Nucleus accumbens (tissue), 56 donors: ENCODE measurements around the gene ZNF750.
"Not testable (repeated sequence)": the region's sequence is repeated elsewhere in the genome, so short reads cannot be mapped to it uniquely, and the experiment has no call there.

Source experiments
- DNase-seq, 56 donors: peaks; one replicate each; lab custom pipeline; 2025; lab: John Stamatoyannopoulos, UW

Gene ZNF750

DNA sequence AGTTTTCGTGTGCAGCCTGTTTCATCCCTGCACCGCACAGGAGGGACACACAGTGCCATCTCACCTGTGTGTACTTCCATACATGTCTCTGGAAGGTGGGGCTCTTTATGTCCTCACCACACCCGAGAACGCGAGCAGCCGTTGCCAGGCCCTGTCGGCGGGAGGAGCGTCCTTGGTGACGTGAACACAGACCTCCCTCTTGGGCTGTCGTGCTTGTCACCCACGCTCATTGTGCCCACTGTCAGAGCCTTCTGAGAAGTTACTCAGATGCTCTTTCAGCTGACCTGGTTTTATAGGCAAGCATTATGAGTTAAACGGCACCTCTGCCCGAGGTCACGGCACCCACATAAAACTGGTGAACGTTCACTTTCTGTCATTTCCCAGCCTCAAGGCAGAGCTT, 40.2 kb downstream of the ZNF750 start:
- peak in 1 of 56 donors; percentile 17 for DNase-seq

DNA sequence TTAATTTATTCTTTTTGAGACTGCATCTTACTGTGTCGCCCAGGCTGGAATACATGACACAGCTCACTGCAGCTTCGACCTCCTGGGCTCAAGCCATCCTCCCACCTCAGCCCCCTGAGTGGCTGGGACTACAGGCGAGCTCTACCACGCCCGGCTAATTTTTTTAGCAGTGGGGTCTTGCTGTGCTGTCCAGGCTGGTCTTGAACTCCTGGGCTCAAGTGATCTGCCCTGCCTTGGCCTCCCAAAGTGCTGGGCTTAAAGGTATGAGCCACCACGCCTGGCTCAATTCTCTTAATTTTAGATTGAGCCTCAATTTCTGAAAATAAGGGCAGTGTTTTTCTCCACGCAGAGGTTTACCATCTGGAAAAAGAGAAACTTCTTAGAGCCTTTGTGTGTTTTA, 41.1 kb downstream of the ZNF750 start:
- DNase-seq = no peak

DNA sequence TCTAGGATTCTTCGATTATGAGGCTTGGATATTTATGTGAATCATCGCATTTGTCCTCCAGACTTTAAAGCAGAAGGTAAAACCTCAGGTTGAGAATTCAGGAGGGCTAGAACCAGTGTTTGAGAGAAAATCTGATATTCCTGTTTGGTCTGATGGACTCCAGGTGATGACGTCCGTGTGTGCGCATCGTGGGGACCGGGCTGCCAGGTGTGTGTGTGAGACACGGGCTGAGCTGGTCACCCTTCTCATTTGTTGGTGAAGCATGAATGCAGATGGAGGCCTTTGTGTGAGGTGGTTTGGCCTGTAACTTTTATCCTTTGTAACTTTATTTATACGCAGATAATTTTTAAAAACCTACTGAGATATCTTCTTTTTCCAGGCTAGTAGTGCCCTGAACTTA, 42.8 kb downstream of the ZNF750 start:
- no peak for DNase-seq

DNA sequence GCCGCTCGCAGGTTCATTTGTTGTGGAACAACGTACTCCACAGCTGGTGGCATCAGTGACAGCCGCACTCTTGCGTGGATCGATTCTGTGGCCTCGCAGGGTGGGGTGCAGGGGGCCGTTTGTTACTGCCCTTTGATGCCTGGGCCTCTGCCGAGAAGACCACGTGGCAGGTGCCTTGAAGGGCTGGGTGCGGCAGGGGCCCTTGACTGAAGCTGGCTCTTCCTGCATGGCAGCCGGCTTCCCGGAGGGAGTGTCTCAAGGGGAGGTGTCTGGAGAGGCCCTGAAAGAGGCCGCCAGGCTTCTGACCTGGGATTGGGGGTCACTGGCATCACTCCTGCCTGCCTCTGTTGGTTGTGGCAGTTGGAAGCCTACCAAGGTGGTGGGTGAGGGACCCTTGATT, 44.2 kb downstream of the ZNF750 start:
- DNase-seq = no peak

DNA sequence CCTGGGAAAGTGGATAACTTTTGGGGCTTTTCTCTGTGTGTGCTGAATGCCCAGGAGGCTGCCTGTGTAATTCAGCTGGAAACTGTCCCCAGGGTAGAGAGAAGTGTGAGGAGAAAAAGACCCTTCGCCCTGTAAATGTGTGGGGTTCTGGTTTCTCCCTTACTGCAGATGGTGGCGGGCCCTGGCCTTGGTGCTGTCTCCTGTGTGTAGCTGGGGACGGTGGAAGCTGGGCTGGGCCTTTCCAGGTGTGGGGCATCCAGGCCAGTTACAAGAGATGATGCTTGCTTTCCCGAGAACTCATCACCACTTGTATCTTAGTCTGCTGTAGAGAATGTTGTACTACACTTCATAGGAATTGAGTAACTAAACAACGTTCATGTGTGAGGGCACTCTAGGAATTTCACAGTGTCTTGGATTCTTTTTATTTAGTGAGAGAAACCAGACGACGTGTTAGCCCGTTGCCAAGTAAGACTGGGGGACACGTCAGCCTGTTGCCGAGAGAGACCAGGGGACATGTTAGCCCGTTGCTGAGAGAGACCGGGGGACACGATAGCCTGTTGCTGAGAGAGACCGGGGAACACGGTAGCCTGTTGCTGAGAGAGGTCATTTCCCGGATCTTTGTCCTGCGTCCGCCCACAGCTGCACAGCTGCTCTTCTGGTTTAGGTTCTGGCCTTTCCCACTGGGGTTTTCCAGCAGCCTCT, 44.9 kb downstream of the ZNF750 start:
- DNase-seq = no peak

DNA sequence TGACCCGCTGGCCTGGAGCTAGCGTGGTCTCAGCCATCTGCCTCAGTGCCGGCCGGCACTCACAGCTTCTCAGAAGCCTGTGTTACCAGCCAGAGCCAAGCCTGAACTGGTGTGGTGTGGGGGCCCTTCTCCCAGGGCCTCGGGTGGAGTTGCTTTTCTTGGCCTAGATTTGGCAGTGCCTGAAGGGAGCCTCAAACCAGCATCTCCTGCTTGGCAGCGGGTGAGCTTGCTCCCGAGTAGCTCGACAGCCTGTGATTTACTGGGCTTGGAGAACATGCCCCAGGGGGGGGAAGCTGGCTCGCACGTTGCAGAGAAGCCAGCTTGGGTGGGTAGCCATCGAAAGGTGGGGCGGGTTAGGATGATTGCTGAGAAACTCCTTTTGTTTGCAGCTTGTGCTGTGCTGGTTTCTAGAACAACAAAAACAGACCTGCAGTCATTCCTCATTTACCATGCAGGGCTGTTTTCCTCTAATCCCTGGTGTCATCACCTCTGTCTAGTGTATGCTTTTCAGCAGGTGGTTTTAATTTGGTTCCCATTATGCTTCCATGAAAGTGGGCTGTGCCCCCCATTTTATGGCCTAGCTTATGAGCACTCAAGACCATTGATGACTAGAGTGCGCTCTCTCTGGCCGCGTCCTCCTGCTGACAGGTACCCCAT, 45.7 kb downstream of the ZNF750 start:
- DNase-seq = peak in 4 of 56 donors; percentile 8 to 17 (median 14)

DNA sequence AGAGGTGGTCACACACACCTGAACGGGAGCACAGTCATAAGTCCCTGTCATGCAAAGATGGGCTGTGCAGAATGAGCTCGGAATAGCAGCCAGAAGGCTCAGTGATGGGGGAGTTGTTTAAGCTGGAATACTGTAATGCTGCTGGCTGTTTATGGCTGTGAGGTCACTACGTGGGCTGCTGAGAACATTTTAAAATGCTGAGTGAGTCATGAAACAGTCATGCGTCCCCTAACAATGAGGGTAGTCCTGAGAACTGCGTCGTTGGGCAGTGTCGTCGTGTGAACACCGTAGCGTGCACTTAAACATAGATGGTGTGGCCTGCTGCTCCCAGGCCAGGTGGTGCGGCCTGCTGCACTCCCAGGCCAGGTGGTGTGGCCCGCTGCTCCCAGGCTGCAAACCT, 48.3 kb downstream of the ZNF750 start:
- peak in 12 of 56 donors; percentile 3 to 46 (median 28) for DNase-seq

DNA sequence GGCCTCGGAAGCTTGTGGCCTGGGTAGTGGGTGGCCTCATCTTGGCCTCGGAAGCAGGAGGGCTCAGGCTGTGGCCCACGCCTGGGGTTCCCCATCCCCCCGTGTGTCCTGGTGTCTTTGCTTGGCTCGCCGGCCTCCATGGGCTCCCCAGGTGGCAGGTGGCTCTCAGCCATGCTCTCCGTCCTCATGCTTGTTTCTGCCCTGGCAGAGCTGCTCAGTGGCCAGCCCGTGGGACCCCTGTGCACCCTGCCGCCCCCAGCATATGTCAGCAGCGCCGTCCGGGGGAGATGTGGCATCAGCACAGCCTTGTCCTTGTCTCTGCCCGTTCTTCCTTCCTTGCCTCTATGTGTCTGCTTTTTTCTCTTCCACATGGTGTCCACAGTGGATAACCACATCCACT, 49.4 kb downstream of the ZNF750 start:
- no peak for DNase-seq

DNA sequence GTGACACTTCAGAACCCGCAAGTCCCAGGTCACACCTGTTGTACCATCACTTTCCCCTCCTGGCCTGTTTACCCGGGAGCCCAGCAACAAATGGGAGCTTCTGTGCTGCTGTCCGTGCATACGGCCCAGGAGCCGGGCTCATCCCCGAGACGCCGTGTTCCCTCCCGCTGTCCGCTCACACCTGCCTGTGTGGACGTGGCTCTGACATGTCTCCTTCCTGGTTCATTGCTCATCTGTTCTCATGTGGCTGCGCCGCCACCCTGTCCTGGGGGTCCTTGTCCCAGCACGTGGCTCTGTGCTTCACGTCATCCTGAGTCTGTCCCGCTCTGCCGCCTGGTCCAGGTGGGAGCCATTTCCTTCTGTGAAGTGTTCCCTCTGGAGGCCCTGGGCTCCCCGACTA, 50.0 kb downstream of the ZNF750 start:
- no peak for DNase-seq

DNA sequence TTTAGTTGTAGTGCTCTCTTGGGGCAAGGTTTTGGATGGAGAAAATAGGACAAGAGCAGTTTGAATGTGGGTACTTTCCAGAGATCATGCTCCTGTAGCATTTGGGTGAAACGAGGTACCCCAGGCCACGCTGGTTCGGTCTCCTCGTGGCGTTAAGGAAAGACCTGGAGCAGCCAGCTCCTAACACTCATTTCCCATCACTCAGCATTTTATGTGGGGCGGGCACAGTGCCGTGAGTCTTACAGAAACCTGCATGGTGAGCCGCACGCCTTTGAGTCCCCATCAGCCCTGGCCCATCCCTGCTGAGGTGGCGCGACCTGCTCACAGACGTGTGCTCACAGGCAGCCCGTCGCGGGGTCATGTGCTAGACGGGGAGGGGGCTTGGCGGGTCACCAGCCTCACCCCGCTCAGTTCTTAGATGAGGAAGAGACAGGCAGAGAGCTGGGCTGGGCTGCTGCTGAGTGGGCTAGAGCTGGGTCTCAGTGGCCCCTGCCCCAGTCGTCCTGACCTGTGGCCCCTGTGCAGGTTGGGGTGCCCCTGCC, 50.7 kb downstream of the ZNF750 start:
- no peak for DNase-seq

DNA sequence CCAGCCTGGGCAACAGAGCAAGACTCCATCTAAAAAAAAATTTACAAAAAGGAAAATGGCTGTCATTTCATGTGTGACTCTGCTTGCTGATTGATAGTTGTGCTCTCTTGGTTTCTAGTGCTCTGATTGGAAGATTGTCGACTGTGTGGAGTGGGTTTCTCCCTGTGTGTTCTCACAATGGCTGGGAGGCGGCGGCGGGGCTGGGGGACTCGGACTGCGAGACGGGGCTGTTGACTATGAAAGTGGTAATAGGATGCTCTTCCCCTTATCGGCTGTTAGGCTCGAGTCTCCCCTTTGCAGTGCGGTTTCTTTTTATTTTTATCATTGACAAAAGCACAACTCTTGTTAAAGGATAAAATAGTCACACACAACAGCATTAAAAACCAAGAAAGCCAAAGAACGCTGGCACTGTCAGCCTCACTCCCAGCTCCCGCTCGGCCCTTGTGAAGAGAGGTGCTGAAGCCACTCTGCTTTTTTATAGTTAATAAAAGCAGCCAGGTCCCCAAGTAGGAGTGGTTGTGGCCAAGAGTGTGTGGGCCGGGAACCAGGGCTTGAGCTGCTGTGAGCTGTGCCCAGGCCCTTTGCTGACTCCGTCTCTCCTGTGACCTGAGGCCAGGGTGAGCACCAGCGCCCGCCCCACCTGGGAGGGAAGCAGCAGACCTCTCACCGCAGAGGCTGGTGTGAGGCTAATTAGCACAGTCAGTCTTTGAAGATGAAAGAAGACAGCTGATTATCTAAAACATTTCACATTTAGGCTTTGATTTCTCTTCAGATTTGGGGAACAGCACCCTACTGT, 51.4 kb downstream of the ZNF750 start:
- no peak for DNase-seq

DNA sequence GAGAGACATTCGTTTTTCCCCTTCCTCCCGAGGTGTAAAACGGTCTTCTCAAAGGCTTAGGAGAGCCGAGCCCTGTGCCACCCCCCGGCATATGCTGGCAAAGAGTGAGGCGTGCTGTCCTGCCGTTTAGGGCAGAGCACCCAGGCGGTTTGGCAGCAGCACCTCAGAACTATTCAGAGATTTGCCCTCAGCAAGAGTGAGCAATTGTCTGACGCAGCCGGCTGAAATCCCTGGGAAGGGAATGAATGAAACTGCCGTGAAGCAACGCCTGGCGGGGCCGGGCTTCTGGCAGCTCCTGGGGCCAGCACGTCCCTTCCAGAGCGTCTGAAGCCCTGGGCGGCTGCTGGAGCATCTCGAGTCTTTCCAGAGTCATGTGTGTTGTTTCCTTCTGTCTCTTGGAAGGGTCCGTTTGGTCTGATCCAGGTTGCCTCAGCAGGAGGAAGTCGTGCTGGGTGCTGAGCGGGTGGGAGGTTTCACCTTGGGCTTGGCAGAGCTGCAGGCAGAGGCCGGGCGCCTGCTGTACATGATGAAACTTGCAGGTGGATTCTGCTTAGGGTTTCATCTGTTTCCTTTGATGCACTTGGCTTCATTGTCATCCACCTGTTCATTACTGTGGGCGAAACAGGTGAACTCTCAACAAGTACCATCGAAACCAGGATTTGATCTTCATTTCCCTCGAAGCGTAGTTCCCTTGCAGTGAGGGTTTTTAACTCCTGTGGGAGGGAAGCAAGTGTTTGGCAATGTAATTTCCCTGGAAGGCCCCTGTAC, 52.6 kb downstream of the ZNF750 start:
- DNase-seq = peak in 30 of 56 donors; percentile 4 to 68 (median 28)

DNA sequence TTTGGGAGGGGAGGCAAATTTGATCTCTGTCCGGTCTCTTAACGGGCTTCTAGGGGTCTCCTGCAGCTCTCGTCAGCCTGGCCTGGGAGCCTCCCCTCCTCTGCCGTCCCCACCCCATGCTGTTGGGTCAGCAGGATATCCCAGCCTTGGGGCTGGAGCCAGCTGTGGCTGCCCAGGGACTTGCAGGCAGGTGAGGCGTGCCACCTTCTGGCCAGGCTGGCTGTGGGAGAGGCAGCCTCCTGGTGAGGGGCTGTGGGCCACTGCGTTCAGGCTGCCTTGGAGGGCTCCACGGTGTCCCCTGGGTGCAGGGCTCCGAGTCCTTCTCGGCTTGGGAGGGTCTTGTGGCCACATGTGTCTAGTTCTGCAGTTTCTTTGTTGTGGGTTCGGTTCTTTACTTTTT, 53.4 kb downstream of the ZNF750 start:
- no peak for DNase-seq

DNA sequence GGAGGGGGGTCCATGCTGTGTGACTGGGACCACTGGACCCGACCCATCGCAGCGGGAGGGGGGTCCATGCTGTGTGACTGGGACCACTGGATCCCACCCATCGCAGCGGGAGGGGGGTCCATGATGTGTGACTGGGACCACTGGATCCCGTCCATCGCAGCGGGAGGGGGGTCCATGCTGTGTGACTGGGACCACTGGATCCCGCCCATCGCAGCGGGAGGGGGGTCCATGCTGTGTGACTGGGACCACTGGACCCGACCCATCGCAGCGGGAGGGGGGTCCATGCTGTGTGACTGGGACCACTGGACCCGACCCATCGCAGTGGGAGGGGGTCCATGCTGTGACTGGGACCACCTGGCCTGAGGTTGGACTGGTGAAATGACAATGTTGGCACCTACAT, 54.2 kb downstream of the ZNF750 start:
- DNase-seq = not testable (repeated sequence)

DNA sequence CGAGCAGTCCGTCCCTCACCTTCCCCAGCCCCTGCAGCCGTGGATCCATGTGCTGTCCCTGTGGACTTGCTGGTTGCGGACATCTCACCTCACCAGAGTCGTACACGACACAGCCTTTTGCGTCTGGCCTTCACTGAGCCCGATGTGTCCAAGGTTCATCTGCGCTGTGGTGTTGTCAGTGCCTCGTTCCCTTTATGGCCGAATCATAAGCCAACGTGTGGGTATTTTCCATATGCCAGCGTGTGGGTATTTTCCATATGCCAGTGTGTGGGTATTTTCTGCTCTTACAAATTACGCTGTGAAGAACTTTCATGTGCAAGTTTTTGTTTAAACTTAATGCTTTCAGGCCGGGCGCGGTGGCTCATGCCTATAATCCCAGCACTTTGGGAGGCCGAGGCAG, 56.3 kb downstream of the ZNF750 start:
- no peak for DNase-seq

DNA sequence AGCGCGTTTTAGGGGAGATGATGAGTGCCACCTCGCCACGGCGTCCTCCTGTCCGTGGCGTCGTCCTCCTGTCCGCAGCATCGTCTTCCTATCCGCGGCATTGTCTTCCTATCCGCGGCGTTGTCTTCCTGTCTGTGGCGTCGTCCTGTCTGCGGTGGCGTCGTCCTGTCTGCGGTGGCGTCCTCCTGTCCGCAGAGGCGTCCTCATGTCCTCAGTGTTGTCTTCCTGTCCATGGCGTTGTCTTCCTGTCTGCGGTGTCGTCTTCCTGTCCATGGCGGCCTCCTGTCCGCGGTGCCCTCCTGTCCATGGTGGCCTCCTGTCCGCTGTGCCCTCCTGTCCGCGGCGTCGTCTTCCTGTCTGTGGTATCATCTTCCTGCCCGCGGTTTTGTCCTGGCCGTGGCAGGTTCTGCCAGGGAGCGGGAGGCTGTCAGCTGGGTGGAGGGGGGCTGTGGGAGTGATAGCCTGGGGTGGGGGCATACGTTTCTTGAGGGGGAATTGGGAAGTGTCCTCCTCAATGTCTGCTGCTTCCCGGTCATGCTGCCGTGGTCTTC, 57.1 kb downstream of the ZNF750 start:
- DNase-seq = no peak

DNA sequence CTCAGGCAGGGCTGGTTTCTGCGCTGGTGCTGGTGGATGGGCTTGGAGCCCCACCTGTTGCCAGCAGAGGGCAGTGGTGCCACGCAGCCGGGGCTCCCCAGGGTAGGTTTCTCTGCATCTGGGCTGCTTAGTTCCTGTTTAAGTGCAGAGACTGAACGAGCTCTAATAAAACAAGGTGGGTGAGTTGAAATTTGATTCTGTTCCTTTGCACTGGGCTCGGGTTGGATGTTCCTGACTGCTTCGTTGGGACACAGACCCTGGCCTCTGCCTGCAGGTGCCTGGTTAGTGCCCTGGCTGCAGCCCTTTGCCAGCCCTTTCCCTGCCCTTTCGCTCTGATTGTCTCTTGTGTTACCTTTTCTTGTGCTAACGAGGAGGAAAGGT, 57.9 kb downstream of the ZNF750 start:
- peak in 50 of 56 donors; percentile 22 to 87 (median 58) for DNase-seq

DNA sequence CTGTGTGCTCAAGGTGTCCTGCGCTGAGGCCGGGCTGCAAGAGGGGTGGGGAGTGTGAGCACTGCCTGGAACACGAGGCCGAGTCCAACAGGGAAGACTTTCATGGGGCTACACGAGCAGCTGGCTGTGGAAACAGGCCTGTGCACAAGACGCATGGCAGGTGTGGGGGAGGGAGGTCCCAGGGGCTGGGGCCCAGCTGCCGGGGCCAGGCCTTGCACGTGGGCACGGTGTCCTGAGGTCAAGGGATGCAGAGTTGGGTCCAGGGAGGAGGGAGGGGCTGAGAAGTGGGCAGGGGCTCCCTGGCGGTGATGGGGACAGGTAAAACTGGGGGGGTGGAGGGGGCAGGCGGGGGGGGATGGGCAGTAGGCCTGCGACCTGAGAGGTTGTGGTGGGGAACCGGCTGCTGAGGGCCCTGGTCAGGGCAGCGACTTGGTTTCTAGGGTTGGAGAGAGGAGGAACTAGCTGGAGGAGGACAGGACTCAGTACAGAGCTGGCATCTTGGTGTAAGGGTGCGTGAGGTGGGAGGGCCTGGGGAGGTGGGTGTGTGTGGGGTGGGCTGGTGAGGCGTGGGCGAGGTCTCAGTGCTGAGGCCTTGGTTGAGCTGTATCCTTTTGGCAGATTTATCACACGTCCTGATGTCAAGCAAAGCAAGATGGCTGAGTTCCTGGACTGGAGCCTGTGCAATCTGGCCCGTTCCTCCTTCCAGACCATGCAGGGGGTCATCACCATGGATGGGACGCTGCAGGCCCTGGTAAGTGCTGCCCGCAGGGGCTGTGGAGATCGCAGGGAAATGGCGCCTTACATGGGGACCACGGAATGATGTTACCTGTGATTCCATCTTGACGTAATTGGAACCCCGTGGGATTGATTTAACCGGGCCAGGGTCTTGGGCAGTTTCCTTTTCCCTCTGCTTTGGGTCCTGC, 58.6 kb downstream of the ZNF750 start:
- peak in 1 of 56 donors; percentile 23 for DNase-seq

DNA sequence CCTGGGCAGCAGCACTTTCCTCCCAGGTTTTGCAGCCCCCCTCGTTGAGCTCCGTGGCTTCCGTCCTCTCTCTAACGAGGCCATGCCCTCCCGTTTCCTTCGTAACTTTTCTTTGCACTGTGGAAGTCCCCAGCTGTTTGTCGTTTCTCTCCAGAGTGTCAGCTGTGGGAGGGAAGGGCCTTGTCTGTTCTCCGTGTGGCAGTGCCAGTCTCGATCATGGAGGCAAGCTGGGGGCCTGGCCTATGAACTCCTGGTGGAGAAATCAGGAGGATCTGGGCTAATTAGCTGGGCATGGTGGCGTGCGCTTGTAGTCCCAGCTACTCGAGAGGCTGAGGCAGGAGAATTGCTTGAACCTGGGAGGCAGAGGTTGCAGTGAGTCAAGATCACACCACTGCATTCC, 59.6 kb downstream of the ZNF750 start:
- no peak for DNase-seq
